ENCODE measurements around the gene TMEM200A. TPM values are rescaled to one million over a fixed set of nuclear protein-coding genes. Genes with fewer than 3 reads are reported as not detected.
A peak's percentile ranks its signal among the peaks of the same experiment; 100 is the strongest.

The TMEM200A gene
- total RNA-seq, 2 donors from 2014 or later = 1.2 to 4.8 TPM

GRCh38 chr6:130366107-130367005, 539 bp downstream of the TMEM200A start:
- ATAC-seq = peak; percentile 72 to 76

GRCh38 chr6:130367767-130368166, 1.9 kb downstream of the TMEM200A start:
- Mint-ChIP-seq H3K36me3 (no peaks in the 10 kb centered on the region), H3K27me3 (peaks cover 46 to 53% of the 10 kb centered on the region in 2 donors), H3K4me3 (no peak overlapping the region), H3K9me3 (no peaks in the 10 kb centered on the region), H3K4me1 (ENCODE audit: low read depth in 2 of 2) (peaks cover 6 to 9% of the 10 kb centered on the region in 2 donors), H3K27ac (no peak overlapping the region)
- ATAC-seq (no peak), DNase-seq (ENCODE audit: low spot score) (no peak)

More at GRCh38 chr6:130366107-130367005, 539 bp downstream of the TMEM200A start:
- no peak for DNase-seq (ENCODE audit: low spot score)
- no peak overlapping the region for H3K27ac Mint-ChIP-seq
- no peaks in the 10 kb centered on the region for H3K9me3 Mint-ChIP-seq
- peaks cover 47 to 53% of the 10 kb centered on the region in 2 donors for H3K27me3 Mint-ChIP-seq
- H3K4me1 Mint-ChIP-seq (ENCODE audit: low read depth in 2 of 2) = peaks cover 6 to 9% of the 10 kb centered on the region in 2 donors
- H3K36me3 Mint-ChIP-seq = no peaks in the 10 kb centered on the region
- H3K4me3 Mint-ChIP-seq = peak overlapping the region; percentile 50

GRCh38 chr6:130368576-130368975, 2.8 kb downstream of the TMEM200A start:
- Mint-ChIP-seq H3K27me3 (peaks cover 41 to 47% of the 10 kb centered on the region in 2 donors), H3K27ac (no peak overlapping the region), H3K4me3 (no peak overlapping the region), H3K36me3 (no peaks in the 10 kb centered on the region), H3K4me1 (ENCODE audit: low read depth in 2 of 2) (peaks cover 6 to 9% of the 10 kb centered on the region in 2 donors), H3K9me3 (no peaks in the 10 kb centered on the region)
- DNase-seq (ENCODE audit: low spot score) (no peak), ATAC-seq (no peak)

GRCh38 chr6:130369831-130370230, 4.0 kb downstream of the TMEM200A start:
- no peak overlapping the region for H3K27ac Mint-ChIP-seq
- DNase-seq (ENCODE audit: low spot score) = no peak
- peaks cover 2 to 5% of the 10 kb centered on the region in 2 donors for H3K4me1 Mint-ChIP-seq (ENCODE audit: low read depth in 2 of 2)
- ATAC-seq = no peak
- no peaks in the 10 kb centered on the region for H3K9me3 Mint-ChIP-seq
- H3K27me3 Mint-ChIP-seq = peaks cover 37% of the 10 kb centered on the region in 2 donors
- no peaks in the 10 kb centered on the region for H3K36me3 Mint-ChIP-seq
- H3K4me3 Mint-ChIP-seq = no peak overlapping the region

- H3K27ac Mint-ChIP-seq = no peak overlapping the region
Measured at GRCh38 chr6:130371921-130372420, 6.2 kb downstream of the TMEM200A start.

GRCh38 chr6:130372786-130373185, 7.0 kb downstream of the TMEM200A start:
- H3K4me1 Mint-ChIP-seq (ENCODE audit: low read depth in 2 of 2) = peaks cover 0 to 2% of the 10 kb centered on the region in 2 donors
- H3K27ac Mint-ChIP-seq = no peak overlapping the region
- no peak overlapping the region for H3K4me3 Mint-ChIP-seq
- H3K27me3 Mint-ChIP-seq = peaks cover 26 to 32% of the 10 kb centered on the region in 2 donors
- DNase-seq (ENCODE audit: low spot score) (no peak), ATAC-seq (no peak)
- H3K36me3 Mint-ChIP-seq = no peaks in the 10 kb centered on the region
- no peaks in the 10 kb centered on the region for H3K9me3 Mint-ChIP-seq

More at GRCh38 chr6:130371921-130372420, 6.2 kb downstream of the TMEM200A start:
- DNase-seq (ENCODE audit: low spot score) (no peak), ATAC-seq (no peak)
- Mint-ChIP-seq H3K9me3 (no peaks in the 10 kb centered on the region), H3K4me3 (no peak overlapping the region), H3K27me3 (peaks cover 29 to 32% of the 10 kb centered on the region in 2 donors), H3K4me1 (ENCODE audit: low read depth in 2 of 2) (no peaks in the 10 kb centered on the region), H3K36me3 (no peaks in the 10 kb centered on the region)

- Mint-ChIP-seq H3K27me3 (peaks cover 14 to 20% of the 10 kb centered on the region in 2 donors), H3K4me3 (no peak overlapping the region), H3K27ac (no peak overlapping the region), H3K4me1 (ENCODE audit: low read depth in 2 of 2) (peaks cover 0 to 3% of the 10 kb centered on the region in 2 donors), H3K9me3 (no peaks in the 10 kb centered on the region), H3K36me3 (no peaks in the 10 kb centered on the region)
- DNase-seq (ENCODE audit: low spot score) = no peak
- ATAC-seq = no peak
Measured at GRCh38 chr6:130373992-130374391, 8.2 kb downstream of the TMEM200A start.

- Mint-ChIP-seq H3K27ac (no peak overlapping the region), H3K9me3 (no peaks in the 10 kb centered on the region), H3K27me3 (peaks cover 0 to 13% of the 10 kb centered on the region in 2 donors), H3K4me3 (no peak overlapping the region), H3K36me3 (no peaks in the 10 kb centered on the region), H3K4me1 (ENCODE audit: low read depth in 2 of 2) (peaks cover 8 to 10% of the 10 kb centered on the region in 2 donors)
- no peak for ATAC-seq
- DNase-seq (ENCODE audit: low spot score) = no peak
Measured at GRCh38 chr6:130376936-130377335, 11.1 kb downstream of the TMEM200A start.

GRCh38 chr6:130377371-130377770, 11.6 kb downstream of the TMEM200A start:
- peaks cover 0 to 13% of the 10 kb centered on the region in 2 donors for H3K27me3 Mint-ChIP-seq
- H3K27ac Mint-ChIP-seq = no peak overlapping the region
- no peaks in the 10 kb centered on the region for H3K36me3 Mint-ChIP-seq

GRCh38 chr6:130377915-130378314, 12.1 kb downstream of the TMEM200A start:
- DNase-seq (ENCODE audit: low spot score) = no peak

More at GRCh38 chr6:130377371-130377770, 11.6 kb downstream of the TMEM200A start:
- H3K9me3 Mint-ChIP-seq = no peaks in the 10 kb centered on the region
- DNase-seq (ENCODE audit: low spot score) (no peak), ATAC-seq (no peak)
- no peak overlapping the region for H3K4me3 Mint-ChIP-seq
- peaks cover 13 to 14% of the 10 kb centered on the region in 2 donors for H3K4me1 Mint-ChIP-seq (ENCODE audit: low read depth in 2 of 2)

GRCh38 chr6:130379223-130379622, 13.4 kb downstream of the TMEM200A start:
- Mint-ChIP-seq H3K4me1 (ENCODE audit: low read depth in 2 of 2) (peaks cover 15% of the 10 kb centered on the region in 2 donors), H3K36me3 (no peaks in the 10 kb centered on the region)

More at GRCh38 chr6:130377915-130378314, 12.1 kb downstream of the TMEM200A start:
- no peak overlapping the region for H3K27ac Mint-ChIP-seq
- no peak for ATAC-seq
- peaks cover 15% of the 10 kb centered on the region in 2 donors for H3K4me1 Mint-ChIP-seq (ENCODE audit: low read depth in 2 of 2)
- no peak overlapping the region for H3K4me3 Mint-ChIP-seq
- no peaks in the 10 kb centered on the region for H3K9me3 Mint-ChIP-seq
- H3K27me3 Mint-ChIP-seq = peaks cover 0 to 13% of the 10 kb centered on the region in 2 donors
- H3K36me3 Mint-ChIP-seq = no peaks in the 10 kb centered on the region

GRCh38 chr6:130381012-130381411, 15.2 kb downstream of the TMEM200A start:
- H3K9me3 Mint-ChIP-seq = no peaks in the 10 kb centered on the region
- H3K4me1 Mint-ChIP-seq (ENCODE audit: low read depth in 2 of 2) = peaks cover 15% of the 10 kb centered on the region in 2 donors
- no peak overlapping the region for H3K4me3 Mint-ChIP-seq
- no peak for ATAC-seq
- DNase-seq (ENCODE audit: low spot score) = no peak
- H3K36me3 Mint-ChIP-seq = no peaks in the 10 kb centered on the region
- no peak overlapping the region for H3K27ac Mint-ChIP-seq
- H3K27me3 Mint-ChIP-seq = peaks cover 0 to 7% of the 10 kb centered on the region in 2 donors

More at GRCh38 chr6:130379223-130379622, 13.4 kb downstream of the TMEM200A start:
- DNase-seq (ENCODE audit: low spot score) = no peak
- no peak overlapping the region for H3K4me3 Mint-ChIP-seq
- peaks cover 0 to 10% of the 10 kb centered on the region in 2 donors for H3K27me3 Mint-ChIP-seq
- H3K9me3 Mint-ChIP-seq = no peaks in the 10 kb centered on the region
- no peak for ATAC-seq
- H3K27ac Mint-ChIP-seq = peak overlapping the region in 1 of 2 donors; percentile 1

GRCh38 chr6:130381459-130382380, 15.9 kb downstream of the TMEM200A start:
- DNase-seq (ENCODE audit: low spot score) (no peak), ATAC-seq (peak in 1 of 2 donors; percentile 54)
- Mint-ChIP-seq H3K4me1 (ENCODE audit: low read depth in 2 of 2) (peaks cover 15% of the 10 kb centered on the region in 2 donors), H3K27ac (no peak overlapping the region), H3K4me3 (no peak overlapping the region), H3K27me3 (peaks cover 0 to 7% of the 10 kb centered on the region in 2 donors), H3K36me3 (no peaks in the 10 kb centered on the region), H3K9me3 (no peaks in the 10 kb centered on the region)
